ENCODE measurements around the gene MICALL2. TPM values are rescaled to one million over a fixed set of nuclear protein-coding genes. Genes with fewer than 3 reads are reported as not detected.
A peak's percentile ranks its signal among the peaks of the same experiment; 100 is the strongest.

The MICALL2 gene
- total and polyA plus RNA-seq, 4 donors: 19.0 to 70.6 (median 41.0) TPM

- no peak overlapping the region for H3K9ac ChIP-seq (ENCODE audit: insufficient read depth in 1 of 2, low read length in 2 of 2)
- H3K4me3 ChIP-seq: no peak overlapping the region
- WGBS, 2 donors: 93 to 97% methylated on average over 13 of the region's 13 CpGs
- no peaks in the 10 kb centered on the region for H3K9me3 ChIP-seq (ENCODE audit: control insufficient read depth in 4 of 4, insufficient read depth in 3 of 4, low read length in 3 of 4)
- H3K27ac ChIP-seq (ENCODE audit: low read depth in 1 of 2, low read length in 1 of 2): no peak overlapping the region
- no peaks in the 10 kb centered on the region for H3K27me3 ChIP-seq (ENCODE audit: control insufficient read depth in 3 of 3, insufficient read depth in 3 of 3, low read length in 2 of 3)
- ATAC-seq (ENCODE audit: insufficient read depth, low FRiP score) (no peak), DNase-seq (no peak)
- peaks cover 2 to 6% (median 4%) of the 10 kb centered on the region in 5 donors for H3K4me1 ChIP-seq (ENCODE audit: control insufficient read depth in 5 of 5, insufficient read depth in 5 of 5, low read length in 5 of 5)
- H3K36me3 ChIP-seq (ENCODE audit: control insufficient read depth in 4 of 4, insufficient read depth in 4 of 4, low read length in 4 of 4): peaks cover 0 to 51% (median 8%) of the 10 kb centered on the region in 4 donors
- TF ChIP-seq CTCF (IDR thresholded peaks at IDR 0.05; ENCODE audit: control extremely low read depth, extremely low read depth): no peak
Observed at GRCh38 chr7:1468203-1468602, 8.9 kb upstream of the MICALL2 start.

GRCh38 chr7:1466524-1467271 is 7.4 kb upstream of the MICALL2 start:
- peaks cover 0 to 36% (median 3%) of the 10 kb centered on the region in 4 donors for H3K36me3 ChIP-seq (ENCODE audit: control insufficient read depth in 4 of 4, insufficient read depth in 4 of 4, low read length in 4 of 4)
- ATAC-seq (ENCODE audit: insufficient read depth, low FRiP score) (no peak), DNase-seq (peak; percentile 54 to 77 (median 58))
- no peaks in the 10 kb centered on the region for H3K27me3 ChIP-seq (ENCODE audit: control insufficient read depth in 3 of 3, insufficient read depth in 3 of 3, low read length in 2 of 3)
- no peaks in the 10 kb centered on the region for H3K9me3 ChIP-seq (ENCODE audit: control insufficient read depth in 4 of 4, insufficient read depth in 3 of 4, low read length in 3 of 4)
- WGBS, 2 donors: 37 to 58% methylated on average over 17 of the region's 17 CpGs
- H3K4me3 ChIP-seq: no peak overlapping the region
- peak overlapping the region in 1 of 2 donors; percentile 54 for H3K27ac ChIP-seq (ENCODE audit: low read depth in 1 of 2, low read length in 1 of 2)
- H3K9ac ChIP-seq (ENCODE audit: insufficient read depth in 1 of 2, low read length in 2 of 2): no peak overlapping the region
- peaks cover 2 to 6% (median 5%) of the 10 kb centered on the region in 5 donors for H3K4me1 ChIP-seq (ENCODE audit: control insufficient read depth in 5 of 5, insufficient read depth in 5 of 5, low read length in 5 of 5)
- no peak for TF ChIP-seq CTCF (IDR thresholded peaks at IDR 0.05; ENCODE audit: control extremely low read depth, extremely low read depth)

GRCh38 chr7:1464694-1465093 is 5.4 kb upstream of the MICALL2 start:
- peaks cover 2 to 14% (median 6%) of the 10 kb centered on the region in 5 donors for H3K4me1 ChIP-seq (ENCODE audit: control insufficient read depth in 5 of 5, insufficient read depth in 5 of 5, low read length in 5 of 5)
- no peak overlapping the region for H3K27ac ChIP-seq (ENCODE audit: low read depth in 1 of 2, low read length in 1 of 2)
- no peak overlapping the region for H3K9ac ChIP-seq (ENCODE audit: insufficient read depth in 1 of 2, low read length in 2 of 2)
- TF ChIP-seq CTCF (IDR thresholded peaks at IDR 0.05; ENCODE audit: control extremely low read depth, extremely low read depth): no peak
- 83 to 88% methylated on average over 12 of the region's 12 CpGs for WGBS, 2 donors
- no peaks in the 10 kb centered on the region for H3K9me3 ChIP-seq (ENCODE audit: control insufficient read depth in 4 of 4, insufficient read depth in 3 of 4, low read length in 3 of 4)
- ATAC-seq (ENCODE audit: insufficient read depth, low FRiP score) (no peak), DNase-seq (no peak)
- no peaks in the 10 kb centered on the region for H3K27me3 ChIP-seq (ENCODE audit: control insufficient read depth in 3 of 3, insufficient read depth in 3 of 3, low read length in 2 of 3)
- peaks cover 0 to 17% (median 0%) of the 10 kb centered on the region in 4 donors for H3K36me3 ChIP-seq (ENCODE audit: control insufficient read depth in 4 of 4, insufficient read depth in 4 of 4, low read length in 4 of 4)
- H3K4me3 ChIP-seq: no peak overlapping the region
